Measurements from ENCODE around the gene HPD. TPM values are rescaled to one million over a fixed set of nuclear protein-coding genes. Genes with fewer than 3 reads are reported as not detected.
A peak's percentile ranks its signal among the peaks of the same experiment; 100 is the strongest.

Gene HPD
- total and polyA plus RNA-seq, 2 of the 4 experiments (the other 2 are of a cell fraction): 0.15 to 0.18 TPM

GRCh38 chr12:121793838-121794533 is 64.7 kb downstream of the HPD start (continued):
- TF ChIP-seq CTCF (conservative IDR thresholded peaks at IDR 0.05; ENCODE audit: low read depth, low read length) (peak; percentile 100), CHD1 (IDR thresholded peaks at IDR 0.05; ENCODE audit: low read depth, low read length) (no peak), USF2 (IDR thresholded peaks at IDR 0.05; ENCODE audit: low read depth, low read length) (0 out of 2 replicates have a peak, but pooled peaks have one; percentile 12), MAZ (IDR thresholded peaks at IDR 0.05; ENCODE audit: borderline replicate concordance, low read depth, low read length) (peak; percentile 92), NFE2L2 (IDR thresholded peaks at IDR 0.05; ENCODE audit: low read depth, low read length) (no peak)
